Measurements from ENCODE around the gene STXBP1.

The STXBP1 gene

DNA sequence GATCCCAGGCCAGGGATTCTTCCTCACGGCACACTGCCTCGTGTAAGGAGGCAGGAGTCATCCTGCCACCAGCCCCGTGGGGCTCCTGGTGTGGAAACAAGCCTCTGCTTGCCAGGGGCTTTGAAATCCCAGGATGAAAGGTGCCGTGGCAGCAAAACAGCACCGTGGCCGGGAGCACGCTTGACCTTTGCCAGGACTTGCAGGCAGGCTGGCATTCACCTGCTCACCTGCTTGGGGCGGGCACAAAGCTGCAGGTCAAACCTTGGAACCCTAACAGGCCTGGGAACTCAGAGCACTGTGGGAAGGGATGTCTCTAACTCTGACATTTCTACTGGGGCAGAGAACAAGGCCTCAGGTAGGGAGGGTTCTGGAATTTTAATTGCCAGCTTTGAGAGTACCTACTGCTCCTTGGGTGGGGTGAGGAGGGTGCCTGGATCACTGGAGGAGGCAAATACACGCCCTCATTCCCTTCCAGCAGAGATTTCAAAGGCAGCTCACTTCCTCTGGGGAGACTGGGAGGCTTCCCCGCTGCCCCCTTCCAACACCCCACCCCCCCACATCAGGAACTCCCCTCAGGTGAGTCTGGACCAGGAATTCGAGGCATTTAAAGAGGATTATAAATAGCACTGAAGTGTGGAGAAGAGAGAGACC lies 45.6 kb upstream of the STXBP1 start:
- no peak overlapping the region for H3K27ac ChIP-seq
- no peaks in the 10 kb centered on the region for H3K36me3 ChIP-seq

DNA sequence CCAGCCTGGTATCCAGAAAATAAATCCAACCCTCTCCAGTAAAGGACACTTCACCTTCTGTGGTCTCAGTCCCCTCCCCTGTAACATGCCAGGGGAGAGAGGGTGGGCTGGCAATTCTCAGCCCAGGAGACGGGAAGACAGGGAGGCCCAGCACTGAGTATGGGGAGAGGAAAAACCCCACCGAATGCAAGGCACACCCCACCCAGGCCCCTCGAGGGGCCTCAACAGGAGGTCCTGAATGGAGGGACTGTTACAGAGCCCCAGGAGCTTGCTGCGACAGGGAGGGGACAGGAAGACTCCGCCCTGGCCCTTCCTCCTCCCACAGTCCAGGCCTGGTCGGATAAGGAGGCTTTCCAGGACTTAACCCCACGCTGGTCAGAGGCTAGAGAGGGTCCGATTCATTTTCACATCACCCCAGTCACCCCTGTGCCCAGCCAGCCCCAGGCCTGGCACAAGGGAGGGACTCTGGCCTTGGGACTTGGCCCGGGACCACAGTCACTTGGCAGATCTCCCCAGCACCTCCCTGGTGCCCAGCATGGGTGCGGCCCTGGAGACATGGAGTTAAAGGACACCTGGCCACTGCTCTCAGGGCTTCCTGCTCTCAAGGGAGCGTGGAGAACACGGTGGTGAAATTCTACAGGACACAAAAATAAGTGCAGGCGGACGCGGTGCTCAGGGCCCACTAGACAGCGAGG lies 44.9 kb upstream of the STXBP1 start:
- Histone ChIP-seq H3K9me3 (no peaks in the 10 kb centered on the region), H3K27me3 (peaks cover 97% of the 10 kb centered on the region), H3K27ac (no peak overlapping the region), H3K4me1 (ENCODE audit: control insufficient read depth in 1 of 2, insufficient read depth in 1 of 2, low read depth in 1 of 2, low read length in 1 of 2) (peaks cover 14 to 15% of the 10 kb centered on the region in 2 experiments), H3K36me3 (no peaks in the 10 kb centered on the region), H3K4me3 (ENCODE audit: low read depth in 1 of 2, low read length in 1 of 2) (no peak overlapping the region)
- TF ChIP-seq, protein P1, sequence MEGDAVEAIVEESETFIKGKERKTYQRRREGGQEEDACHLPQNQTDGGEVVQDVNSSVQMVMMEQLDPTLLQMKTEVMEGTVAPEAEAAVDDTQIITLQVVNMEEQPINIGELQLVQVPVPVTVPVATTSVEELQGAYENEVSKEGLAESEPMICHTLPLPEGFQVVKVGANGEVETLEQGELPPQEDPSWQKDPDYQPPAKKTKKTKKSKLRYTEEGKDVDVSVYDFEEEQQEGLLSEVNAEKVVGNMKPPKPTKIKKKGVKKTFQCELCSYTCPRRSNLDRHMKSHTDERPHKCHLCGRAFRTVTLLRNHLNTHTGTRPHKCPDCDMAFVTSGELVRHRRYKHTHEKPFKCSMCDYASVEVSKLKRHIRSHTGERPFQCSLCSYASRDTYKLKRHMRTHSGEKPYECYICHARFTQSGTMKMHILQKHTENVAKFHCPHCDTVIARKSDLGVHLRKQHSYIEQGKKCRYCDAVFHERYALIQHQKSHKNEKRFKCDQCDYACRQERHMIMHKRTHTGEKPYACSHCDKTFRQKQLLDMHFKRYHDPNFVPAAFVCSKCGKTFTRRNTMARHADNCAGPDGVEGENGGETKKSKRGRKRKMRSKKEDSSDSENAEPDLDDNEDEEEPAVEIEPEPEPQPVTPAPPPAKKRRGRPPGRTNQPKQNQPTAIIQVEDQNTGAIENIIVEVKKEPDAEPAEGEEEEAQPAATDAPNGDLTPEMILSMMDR (IDR thresholded peaks at IDR 0.05): no peak

More for the DNA sequence above, 45.6 kb upstream of the STXBP1 start:
- Histone ChIP-seq H3K27me3 (peaks cover 97% of the 10 kb centered on the region), H3K9me3 (no peaks in the 10 kb centered on the region), H3K4me3 (ENCODE audit: low read depth in 1 of 2, low read length in 1 of 2) (no peak overlapping the region), H3K4me1 (ENCODE audit: control insufficient read depth in 1 of 2, insufficient read depth in 1 of 2, low read depth in 1 of 2, low read length in 1 of 2) (peaks cover 14 to 15% of the 10 kb centered on the region in 2 experiments)
- TF ChIP-seq, protein P1 (IDR thresholded peaks at IDR 0.05): no peak

DNA sequence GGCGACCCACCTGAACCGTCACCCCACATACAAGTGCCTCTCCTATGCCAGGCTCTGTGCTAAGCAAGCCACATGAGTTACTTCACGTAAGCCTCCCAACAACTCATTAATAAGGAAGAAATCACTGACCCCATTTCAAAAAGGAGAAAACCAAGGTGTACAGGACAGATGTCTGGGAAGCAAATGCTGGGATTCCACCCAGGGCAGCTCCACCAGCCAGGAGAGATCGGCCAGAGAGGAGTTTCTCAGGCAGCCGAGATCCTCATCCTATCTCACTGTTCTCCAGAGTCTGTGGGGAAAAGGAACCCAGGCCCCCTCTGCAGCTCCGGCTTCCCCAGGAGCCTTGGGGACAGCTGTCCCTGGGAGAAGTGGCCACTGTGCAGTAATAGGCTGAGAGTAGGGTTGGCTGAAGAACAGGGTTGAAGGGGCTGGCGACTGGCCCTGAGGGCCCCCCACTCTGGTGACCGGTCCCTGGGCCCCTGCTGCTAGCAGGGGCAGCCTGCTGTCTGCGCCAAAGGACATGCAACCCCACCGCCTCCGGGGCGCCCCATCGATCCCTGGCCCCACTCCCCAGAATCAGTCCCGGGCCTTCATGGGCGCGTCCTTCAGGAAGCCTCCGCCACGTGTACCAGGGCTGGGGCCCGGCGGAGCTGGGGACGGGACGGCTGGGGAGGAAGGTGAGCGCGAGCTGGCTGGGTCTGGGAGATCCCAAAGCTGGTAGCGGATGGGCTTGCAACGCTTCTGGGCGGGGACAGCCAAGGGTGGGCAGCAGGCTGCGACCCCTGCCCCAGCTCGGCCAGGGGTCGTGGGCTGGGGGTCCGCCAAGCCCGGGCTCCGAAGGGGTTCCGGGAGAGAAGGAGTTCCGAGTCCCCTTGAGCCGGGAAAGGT lies 44.1 kb upstream of the STXBP1 start:
- peaks cover 14 to 15% of the 10 kb centered on the region in 2 experiments for H3K4me1 ChIP-seq (ENCODE audit: control insufficient read depth in 1 of 2, insufficient read depth in 1 of 2, low read depth in 1 of 2, low read length in 1 of 2)
- H3K27ac ChIP-seq: no peak overlapping the region
- peak overlapping the region; percentile 14 to 46 for H3K4me3 ChIP-seq (ENCODE audit: low read depth in 1 of 2, low read length in 1 of 2)
- TF ChIP-seq, protein P1 (IDR thresholded peaks at IDR 0.05): no peak
- H3K36me3 ChIP-seq: no peaks in the 10 kb centered on the region
- peaks cover 95% of the 10 kb centered on the region for H3K27me3 ChIP-seq
- no peaks in the 10 kb centered on the region for H3K9me3 ChIP-seq

DNA sequence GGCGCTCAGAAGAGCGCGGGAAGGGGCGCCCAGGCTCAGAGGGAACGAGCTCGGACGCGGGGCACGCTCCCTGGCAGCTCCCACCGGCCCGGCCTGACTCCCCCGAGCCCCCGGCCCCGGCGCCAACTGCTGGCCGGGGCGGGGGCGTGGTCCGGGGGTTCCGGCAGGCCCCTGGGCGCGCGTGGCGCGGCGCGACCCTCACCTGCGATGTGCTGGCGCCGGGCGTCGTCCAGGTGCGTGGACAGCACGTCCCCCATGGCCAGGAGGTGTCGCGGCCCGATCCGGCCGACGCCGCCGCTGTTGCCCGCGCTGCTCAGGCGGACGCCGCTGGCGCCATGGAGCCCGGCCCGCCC lies 43.5 kb upstream of the STXBP1 start:
- Histone ChIP-seq H3K27ac (no peak overlapping the region), H3K4me1 (ENCODE audit: control insufficient read depth in 1 of 2, insufficient read depth in 1 of 2, low read depth in 1 of 2, low read length in 1 of 2) (peaks cover 14 to 15% of the 10 kb centered on the region in 2 experiments), H3K4me3 (ENCODE audit: low read depth in 1 of 2, low read length in 1 of 2) (peak overlapping the region; percentile 14 to 46), H3K9me3 (no peaks in the 10 kb centered on the region), H3K27me3 (peaks cover 91% of the 10 kb centered on the region), H3K36me3 (no peaks in the 10 kb centered on the region)
- TF ChIP-seq, protein P1 (IDR thresholded peaks at IDR 0.05): no peak

DNA sequence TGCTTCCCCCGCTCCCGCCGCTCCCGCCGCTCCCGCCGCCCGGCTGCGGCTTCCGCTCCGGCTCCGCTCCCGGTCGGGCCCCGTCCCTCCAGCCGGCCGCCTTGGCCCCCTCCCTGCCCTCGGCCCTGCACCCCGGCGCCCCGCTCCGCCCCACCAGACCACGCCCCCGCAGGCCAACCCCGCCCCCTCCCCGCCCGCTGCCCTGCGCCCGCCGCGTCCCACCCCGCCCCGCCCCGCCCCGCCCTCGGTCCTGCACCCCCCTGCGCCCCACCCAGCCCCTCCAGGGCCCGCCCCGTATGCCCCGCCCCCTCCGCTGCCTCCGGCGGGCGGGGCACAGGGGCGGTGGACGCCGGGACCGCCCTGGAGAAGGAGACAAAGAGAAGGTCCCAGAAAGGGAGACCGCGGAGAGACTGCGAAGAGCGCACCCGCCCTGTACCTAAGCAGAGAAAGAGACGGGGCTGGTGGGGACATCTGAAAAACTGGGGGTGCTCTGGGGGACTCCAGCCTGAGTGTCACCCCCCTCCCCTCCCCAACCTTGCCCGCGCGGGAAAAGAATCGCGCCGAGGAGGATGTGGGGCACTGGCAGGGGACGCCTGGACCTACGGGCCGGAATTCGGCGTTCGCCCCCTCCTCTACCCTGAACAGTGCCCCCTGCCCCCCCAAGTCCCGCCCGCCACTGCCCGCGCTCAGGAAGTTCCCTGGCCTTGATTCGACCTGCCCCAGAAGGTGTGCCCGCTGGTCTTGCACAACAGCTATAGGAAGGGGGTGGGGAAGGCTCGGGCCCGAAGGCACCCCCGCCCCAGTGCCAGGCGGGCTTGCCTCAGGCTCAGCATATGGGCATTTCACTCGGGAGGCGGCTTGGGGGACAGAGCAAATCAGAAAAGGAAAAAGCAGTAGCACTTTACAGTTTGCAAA lies 42.8 kb upstream of the STXBP1 start:
- Histone ChIP-seq H3K4me1 (ENCODE audit: control insufficient read depth in 1 of 2, insufficient read depth in 1 of 2, low read depth in 1 of 2, low read length in 1 of 2) (peaks cover 14 to 15% of the 10 kb centered on the region in 2 experiments), H3K27ac (no peak overlapping the region)

More for the DNA sequence above, 42.8 kb upstream of the STXBP1 start:
- H3K9me3 ChIP-seq: no peaks in the 10 kb centered on the region
- no peaks in the 10 kb centered on the region for H3K36me3 ChIP-seq
- H3K4me3 ChIP-seq (ENCODE audit: low read depth in 1 of 2, low read length in 1 of 2): peak overlapping the region; percentile 40 to 46
- TF ChIP-seq, protein P1 (IDR thresholded peaks at IDR 0.05): no peak
- peaks cover 86% of the 10 kb centered on the region for H3K27me3 ChIP-seq

Measured in neutrophil (primary cell).